H54 (cell line): ENCODE measurements around the gene ZNF536.
A peak's percentile ranks its signal among the peaks of the same experiment; 100 is the strongest.

ENCODE experiments used
- DNase-seq: peaks from one replicate; pipeline ENCODE4 v3.0.0; 2011; ENCODE audit warnings: low spot score, mixed read lengths; ENCODE audit not compliant: insufficient read length
- FAIRE-seq: peaks from 3 replicates; lab custom pipeline; 2011; peaks lifted over from hg19 to GRCh38; lab: Jason Lieb, UNC
- POLR2A ChIP-seq: IDR thresholded peaks from 2 replicates; pipeline ENCODE4 v1.6.1; 2011; ENCODE audit warnings: low read depth, mild to moderate bottlenecking, low read length

The ZNF536 gene

DNA sequence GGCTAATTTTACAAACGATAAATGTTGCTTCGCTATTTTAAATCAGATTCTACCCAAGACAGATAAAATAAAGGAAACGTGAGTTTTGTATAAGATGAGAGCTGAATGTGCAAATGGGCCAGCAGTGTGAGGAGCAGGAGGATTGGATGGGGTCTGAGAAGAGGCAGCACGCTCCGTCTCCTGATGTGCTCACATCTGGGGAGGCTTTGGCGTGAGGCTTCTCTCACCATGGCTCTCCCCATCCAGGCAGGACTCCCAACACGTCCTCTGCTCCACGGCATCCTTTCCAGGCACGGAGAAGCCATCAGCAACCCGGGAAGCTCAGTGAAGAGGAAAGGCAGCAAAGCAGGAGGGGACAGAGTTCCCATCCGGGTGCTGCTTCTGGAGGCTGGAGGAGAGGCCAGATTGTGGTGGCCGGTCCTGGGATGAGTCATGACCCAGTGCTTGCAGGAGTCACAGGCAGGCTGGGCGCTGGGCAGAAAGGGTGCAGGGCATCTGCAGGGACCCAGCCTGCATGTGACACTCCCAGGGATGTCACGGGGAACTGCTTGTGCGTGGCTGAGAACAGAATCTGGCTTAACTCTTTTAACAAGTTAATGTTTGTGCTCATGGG lies 47.5 kb downstream of the ZNF536 start:
- FAIRE-seq (no peak), DNase-seq (peak; percentile 53)
- TF ChIP-seq POLR2A: no peak

DNA sequence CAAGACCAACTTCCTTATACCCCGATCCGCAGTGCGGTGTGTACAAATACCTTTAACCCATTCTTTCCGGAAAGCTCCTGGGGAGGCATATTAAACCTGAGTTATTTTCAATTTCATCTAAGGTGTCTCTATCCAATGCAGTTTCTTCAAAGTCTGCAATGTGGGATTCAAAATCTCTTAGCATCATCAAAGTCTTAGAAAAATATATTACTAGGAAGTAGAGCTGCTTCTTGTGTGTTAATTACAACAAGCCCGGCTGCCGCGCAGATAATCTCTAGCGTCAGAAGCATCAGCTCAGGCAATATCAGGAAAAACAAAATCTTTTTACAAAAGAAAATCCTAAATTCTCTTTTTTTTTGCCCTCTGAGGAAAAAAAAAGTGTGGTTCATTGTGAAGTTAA lies 48.1 kb downstream of the ZNF536 start:
- FAIRE-seq: no peak
- TF ChIP-seq POLR2A: no peak

DNA sequence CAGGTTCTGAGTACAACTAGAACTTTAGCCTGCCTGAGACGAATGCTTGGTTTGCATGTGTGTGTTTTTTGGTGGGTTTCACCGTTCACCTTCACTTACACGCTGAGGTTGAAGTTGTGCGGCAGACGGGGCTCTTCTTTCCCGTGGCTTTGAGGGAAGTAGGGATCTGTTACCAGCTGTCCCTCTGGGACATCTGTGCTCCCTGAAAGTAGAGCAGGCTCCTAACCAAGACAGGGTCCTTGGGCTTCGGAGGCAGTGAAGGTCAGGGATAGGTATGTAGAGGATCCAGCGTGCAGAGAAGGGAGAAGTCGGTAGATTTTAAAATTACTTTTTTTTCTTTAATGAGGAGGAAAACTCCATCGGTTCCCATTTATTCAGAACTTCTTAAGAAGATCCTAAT lies 48.7 kb downstream of the ZNF536 start:
- no peak for FAIRE-seq
- no peak for TF ChIP-seq POLR2A
- no peak for DNase-seq

More for the DNA sequence above, 48.1 kb downstream of the ZNF536 start:
- DNase-seq: no peak

DNA sequence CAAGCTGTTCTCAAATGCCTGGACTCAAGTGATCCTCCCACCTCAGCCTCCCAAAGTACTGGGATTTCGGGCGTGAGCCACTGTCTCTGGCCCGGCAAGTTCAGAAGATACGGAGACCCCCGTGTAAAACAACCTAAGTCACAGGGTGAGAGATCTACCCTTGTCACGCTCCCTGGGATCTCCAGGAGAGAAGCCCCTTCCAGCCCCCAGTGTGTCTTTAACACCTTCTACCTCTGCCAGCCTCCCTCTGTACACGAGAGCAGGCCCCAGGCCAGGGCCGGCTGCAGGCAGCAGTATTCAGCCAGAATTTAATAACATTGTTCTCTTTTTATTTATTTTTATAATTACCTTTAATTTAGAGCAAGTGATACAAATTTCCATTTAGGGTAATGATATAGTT lies 49.4 kb downstream of the ZNF536 start:
- TF ChIP-seq POLR2A: no peak
- no peak for FAIRE-seq
- no peak for DNase-seq

DNA sequence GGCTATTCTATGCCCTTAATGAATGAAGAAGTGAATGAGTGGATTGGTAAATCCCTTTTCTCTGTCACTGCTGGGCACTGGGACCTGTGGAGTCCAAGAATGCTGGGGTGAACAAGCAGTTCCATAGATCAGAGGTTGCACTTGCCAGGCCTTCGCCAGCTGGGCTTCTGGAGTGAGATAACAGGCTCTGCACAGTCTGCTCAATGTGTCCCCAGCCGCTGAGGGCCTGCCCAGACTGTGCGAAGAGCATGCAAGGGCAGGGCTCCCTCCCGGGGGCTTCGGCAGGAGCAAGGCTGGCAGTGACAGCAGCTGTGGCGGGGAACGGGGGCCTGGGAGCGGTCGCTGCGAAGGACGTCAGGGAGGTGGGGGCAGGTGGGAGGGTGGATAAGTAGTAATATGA lies 51.3 kb downstream of the ZNF536 start:
- no peak for TF ChIP-seq POLR2A
- FAIRE-seq (no peak), DNase-seq (no peak)

DNA sequence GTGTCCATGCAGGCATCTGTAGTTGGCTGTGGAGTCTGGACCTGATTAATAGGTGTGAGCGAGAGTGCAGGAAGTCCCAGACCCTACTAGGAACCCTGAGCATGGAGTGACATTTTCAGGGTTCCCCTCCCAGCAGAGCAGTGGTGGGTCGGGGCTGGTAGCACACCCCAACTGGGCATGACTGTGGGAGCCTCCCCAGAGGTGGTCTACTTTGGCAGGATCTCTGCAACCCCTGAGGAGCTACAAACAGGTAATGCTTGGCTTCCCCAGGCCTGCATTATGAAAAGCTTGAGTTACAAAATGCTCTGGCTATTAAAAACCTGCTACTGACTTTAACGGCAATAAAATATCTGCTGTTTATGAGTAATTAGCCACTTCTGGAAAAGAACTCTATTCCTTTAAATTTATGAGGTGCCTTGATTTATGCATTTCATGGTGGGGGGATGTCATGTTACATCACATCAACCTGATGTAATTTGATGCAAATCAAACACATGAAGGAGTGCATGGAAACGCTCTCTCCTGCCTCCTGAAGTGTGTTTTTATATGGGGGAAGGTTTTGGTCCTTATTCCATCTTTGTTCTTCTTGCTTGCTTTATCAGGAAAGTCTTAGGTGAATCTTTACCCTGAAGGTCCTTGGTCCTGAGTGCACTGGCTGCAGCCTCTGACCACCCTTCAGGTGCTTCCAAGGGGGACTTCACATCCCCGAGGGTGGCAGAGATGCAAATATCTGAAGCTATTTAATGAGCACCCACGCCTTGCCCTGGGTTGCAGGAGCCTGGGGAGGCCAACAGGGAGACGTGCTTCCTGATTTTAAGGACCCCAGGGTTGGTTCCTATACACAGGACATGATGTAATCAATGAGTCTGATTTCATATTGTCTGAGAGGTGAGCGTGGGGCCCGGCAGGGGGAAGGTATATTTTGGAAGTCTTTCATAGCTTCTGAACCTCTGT lies 54.0 kb downstream of the ZNF536 start:
- no peak for TF ChIP-seq POLR2A
- no peak for FAIRE-seq
- no peak for DNase-seq

DNA sequence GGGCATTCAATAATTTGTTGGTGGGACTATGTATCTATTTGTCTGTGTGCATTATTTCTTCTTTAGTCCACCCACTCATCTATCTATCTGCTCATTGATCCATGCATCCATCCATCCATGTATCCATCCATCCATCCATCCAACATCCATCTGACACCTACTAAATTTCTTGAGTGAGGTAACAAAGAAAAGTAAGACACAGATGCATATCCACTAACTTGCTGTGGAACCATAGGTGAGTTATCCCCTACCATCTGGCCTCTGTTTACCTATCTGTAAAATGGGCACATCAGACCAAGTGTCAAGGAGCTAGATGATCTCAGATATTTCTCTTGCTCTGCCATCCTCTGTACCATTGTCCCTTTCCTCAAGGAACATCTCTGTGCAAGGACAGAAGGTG lies 54.7 kb downstream of the ZNF536 start:
- TF ChIP-seq POLR2A: no peak
- DNase-seq: no peak
- FAIRE-seq: no peak

DNA sequence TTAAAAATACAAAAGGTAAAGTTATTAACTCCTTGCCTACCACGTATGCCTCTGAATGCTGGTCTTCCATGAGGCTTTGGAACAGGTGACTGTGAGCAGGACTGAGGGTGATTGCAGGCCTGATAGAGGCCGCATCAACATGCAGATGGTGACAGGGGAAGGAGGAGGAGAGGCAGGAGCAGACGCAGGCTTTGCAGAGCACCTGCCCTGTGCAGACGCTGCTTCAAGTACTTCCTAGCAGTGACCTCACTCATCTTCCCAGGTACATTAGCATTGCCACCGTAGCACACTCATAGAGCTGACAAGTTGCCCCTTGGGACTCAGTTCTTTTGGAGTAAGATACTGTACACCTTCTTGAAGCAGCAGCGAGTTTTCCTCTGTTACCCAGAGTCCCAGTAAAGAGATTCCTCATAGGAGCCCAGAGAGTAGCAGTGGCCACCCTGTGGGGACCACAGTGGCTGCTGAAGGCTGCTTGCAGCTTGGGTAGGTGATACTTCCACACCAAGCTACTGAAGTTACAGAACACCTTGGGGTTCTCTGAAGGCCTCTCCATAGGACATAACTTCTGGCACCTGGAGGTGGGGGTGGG lies 56.0 kb downstream of the ZNF536 start:
- FAIRE-seq (no peak), DNase-seq (no peak)
- no peak for TF ChIP-seq POLR2A

DNA sequence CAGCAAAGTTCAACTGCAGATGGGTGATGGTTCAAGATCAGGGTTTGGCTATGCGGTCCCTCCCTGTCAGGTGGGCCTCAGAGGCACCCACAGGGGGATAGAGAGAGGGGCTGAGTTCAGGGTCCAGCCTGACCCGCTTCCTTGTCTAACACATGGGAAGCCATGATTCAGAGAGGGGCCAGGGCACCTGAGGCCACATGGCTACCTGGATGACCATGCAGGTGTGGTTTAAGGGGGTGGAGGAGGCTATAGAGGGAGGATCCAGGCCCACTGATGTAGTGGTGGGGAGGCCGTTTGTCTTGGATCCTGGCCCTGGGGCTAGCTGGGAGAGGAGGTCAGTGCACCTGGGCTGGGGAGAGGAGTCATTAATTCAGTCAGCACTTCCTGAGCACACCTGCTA lies 56.7 kb downstream of the ZNF536 start:
- no peak for FAIRE-seq
- TF ChIP-seq POLR2A: no peak
- DNase-seq: no peak

DNA sequence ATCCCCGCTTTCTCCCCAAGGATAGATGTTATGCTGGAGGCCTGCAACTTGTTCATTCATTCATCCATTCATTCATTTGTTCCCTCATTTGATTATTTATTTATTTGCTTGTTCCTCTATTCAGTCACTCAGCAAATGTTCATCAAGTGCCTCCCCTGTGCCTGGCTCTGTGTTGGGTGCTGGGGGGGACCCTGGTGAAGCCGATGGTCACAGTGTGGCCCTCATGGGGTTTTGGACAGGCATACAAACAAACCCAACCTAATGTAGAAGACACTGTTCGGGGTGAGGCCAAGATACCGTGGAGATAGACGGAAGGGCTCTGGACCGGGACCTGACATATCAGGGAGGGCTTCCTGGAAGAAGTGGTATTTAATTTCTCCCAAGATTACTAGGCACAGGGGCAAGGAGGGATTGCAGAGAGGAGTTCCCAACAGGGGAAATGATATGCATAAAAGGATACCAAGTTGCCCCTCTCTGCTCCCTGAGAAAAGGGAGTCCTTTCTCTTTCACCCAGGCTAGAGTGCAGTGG lies 58.1 kb downstream of the ZNF536 start:
- no peak for FAIRE-seq
- DNase-seq: no peak
- no peak for TF ChIP-seq POLR2A

DNA sequence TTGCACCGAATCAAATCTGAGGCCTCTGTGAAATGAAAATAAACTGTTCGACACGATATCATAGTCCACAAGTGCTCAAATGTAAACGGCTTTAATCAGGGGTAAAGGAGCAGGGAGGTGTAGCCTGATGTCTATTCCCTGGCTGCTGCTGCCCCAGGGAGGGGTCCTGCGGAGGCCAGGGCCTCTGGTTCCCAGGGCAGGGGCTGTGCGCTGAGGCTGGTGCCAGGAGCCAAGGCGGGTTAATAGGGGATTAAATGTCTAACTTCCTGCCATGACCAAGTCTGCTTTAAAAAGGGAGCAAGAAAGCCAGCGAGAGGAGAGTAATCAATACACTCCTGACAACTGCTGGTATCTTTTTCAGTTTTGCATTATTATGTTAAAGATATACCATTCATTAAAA lies 59.4 kb downstream of the ZNF536 start:
- no peak for FAIRE-seq
- no peak for DNase-seq
- no peak for TF ChIP-seq POLR2A

DNA sequence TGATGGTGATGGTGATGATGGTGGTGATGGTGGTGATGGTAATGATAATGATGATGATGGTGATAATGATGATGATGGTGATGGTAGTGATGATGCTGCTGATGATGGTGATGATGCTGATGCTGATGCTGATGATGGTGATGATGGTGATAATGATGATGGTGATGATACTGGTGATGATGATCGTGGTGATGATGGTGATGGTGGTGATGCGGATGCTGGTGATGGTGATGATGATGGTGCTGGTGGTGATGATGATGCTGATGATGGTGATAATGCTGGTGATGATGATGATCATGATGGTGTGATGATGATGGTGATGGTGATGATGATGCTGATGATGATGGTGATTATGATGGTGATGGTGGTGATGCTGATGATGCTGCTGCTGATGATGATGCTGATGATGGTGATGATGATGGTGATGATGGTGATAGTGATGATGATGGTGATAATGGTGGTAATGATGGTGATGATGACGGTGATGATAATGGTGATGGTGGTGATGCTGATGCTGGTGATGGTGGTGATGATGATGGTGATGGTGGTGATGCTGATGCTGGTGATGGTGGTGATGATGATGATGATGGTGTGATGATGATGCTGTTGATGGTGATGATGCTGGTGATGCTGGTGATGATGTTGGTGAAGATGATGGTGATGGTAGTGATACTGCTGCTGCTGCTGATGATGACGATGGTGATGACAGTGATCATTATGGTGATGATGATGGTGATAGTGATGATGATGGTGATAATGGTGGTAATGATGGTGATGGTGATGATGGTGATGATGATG lies 62.8 kb downstream of the ZNF536 start:
- DNase-seq (no peak), FAIRE-seq (no peak)
- no peak for TF ChIP-seq POLR2A

DNA sequence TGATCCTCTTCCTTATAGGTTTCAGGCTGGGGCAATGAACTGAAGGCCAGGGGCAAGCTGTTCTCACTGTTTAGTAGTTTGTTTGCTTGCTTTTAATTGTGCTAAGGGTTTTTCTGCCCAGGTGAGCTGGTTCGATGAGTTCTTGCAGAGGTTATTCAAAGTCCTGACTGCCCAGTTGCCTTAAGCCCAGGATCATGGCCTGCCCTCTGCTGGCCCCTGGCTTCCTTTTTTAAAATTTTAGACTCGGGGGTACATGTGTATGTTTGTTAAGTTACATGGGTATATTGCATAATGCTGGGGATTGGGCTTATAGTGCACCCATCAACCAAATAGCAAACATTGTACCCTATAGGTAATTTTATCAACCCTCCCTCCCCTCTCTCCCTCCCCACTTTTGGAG lies 65.7 kb downstream of the ZNF536 start:
- no peak for TF ChIP-seq POLR2A
- DNase-seq (no peak), FAIRE-seq (no peak)
